ENCODE data around the gene FSTL4. TPM values are rescaled to one million over a fixed set of nuclear protein-coding genes. Genes with fewer than 3 reads are reported as not detected.

Gene FSTL4
- total and polyA plus RNA-seq, 4 donors, result 0.42 TPM; not detected in 3

DNA sequence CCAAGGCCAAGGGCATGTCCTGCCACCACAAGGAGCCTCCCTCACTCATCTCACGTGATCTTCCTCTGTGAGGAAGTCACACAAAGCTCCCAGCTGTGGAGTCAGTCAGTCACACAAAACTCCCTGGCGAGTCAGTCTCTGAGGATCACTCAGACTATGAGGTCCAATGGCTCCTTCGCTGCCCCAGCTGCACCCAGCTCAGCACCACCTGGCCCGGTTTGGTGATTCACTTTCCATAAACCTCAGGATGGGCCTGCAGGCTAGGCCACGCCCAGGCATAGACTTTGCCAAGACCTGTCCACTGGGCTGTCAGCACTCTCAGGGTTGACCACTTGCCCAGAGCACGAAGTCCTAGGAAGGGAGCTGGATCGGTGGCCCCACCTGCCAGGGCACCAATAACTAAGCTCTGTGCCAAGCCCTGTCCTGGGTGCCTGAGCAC is 326.7 kb downstream of the FSTL4 start:
- Histone ChIP-seq H3K36me3 (ENCODE audit: control insufficient read depth in 1 of 2, insufficient read depth in 2 of 2, low read length in 1 of 2) (no peaks in the 10 kb centered on the region), H3K4me1 (ENCODE audit: control insufficient read depth in 1 of 2, insufficient read depth in 2 of 2, low read length in 2 of 2) (no peaks in the 10 kb centered on the region), H3K27me3 (ENCODE audit: control insufficient read depth in 1 of 2, insufficient read depth in 2 of 2, low read length in 1 of 2) (no peaks in the 10 kb centered on the region), H3K9me3 (ENCODE audit: control insufficient read depth, low read length) (no peaks in the 10 kb centered on the region), H3K4me3 (ENCODE audit: low read length in 2 of 2) (no peak overlapping the region), H3K27ac (ENCODE audit: low read depth in 1 of 2, low read length in 2 of 2) (no peak overlapping the region)
- no peak for ATAC-seq (ENCODE audit: low FRiP score)
- DNase-seq, result no peak
- 48 to 51% methylated on average over 7 of the region's 7 CpGs for WGBS, 2 donors
- intact Hi-C loops (cut with DNase I), result loop anchor here (5.0 to 10.0 kb wide), 2 partner anchors 171 to 173 kb away; no protein-coding TSS in a partner anchor

DNA sequence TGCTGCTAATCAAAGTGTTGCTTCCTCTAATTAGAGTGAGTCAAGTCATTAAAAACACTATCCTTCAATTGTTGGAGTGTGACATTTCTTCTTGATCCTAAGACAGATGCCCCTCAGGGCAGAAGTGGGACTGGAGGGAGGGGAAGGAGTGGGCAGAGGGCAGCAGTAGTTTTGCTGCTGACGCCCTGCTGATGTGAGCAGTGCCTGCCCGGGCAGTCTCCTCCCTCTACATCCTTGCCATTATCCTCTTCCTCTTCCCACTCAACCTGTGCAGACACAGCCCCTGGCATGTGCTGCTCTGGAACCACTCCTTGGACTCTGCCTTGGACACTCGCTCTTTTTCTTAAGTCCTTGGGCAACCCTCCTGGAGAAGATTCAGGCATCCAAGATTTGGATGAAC is 328.0 kb downstream of the FSTL4 start:
- DNase-seq (no peak), ATAC-seq (ENCODE audit: low FRiP score) (no peak)
- no peaks in the 10 kb centered on the region for H3K27me3 ChIP-seq (ENCODE audit: control insufficient read depth in 1 of 2, insufficient read depth in 2 of 2, low read length in 1 of 2)
- H3K4me3 ChIP-seq (ENCODE audit: low read length in 2 of 2), result no peak overlapping the region
- no peak overlapping the region for H3K27ac ChIP-seq (ENCODE audit: low read depth in 1 of 2, low read length in 2 of 2)
- H3K36me3 ChIP-seq (ENCODE audit: control insufficient read depth in 1 of 2, insufficient read depth in 2 of 2, low read length in 1 of 2), result no peaks in the 10 kb centered on the region
- WGBS, 2 donors, result 73 to 82% methylated on average over 3 of the region's 3 CpGs
- intact Hi-C loops (cut with DNase I), result loop anchor here in 1 of 2 donors (10.0 kb wide), 1 partner anchor 170 kb away; no protein-coding TSS in a partner anchor
- no peaks in the 10 kb centered on the region for H3K4me1 ChIP-seq (ENCODE audit: control insufficient read depth in 1 of 2, insufficient read depth in 2 of 2, low read length in 2 of 2)
- no peaks in the 10 kb centered on the region for H3K9me3 ChIP-seq (ENCODE audit: control insufficient read depth, low read length)

DNA sequence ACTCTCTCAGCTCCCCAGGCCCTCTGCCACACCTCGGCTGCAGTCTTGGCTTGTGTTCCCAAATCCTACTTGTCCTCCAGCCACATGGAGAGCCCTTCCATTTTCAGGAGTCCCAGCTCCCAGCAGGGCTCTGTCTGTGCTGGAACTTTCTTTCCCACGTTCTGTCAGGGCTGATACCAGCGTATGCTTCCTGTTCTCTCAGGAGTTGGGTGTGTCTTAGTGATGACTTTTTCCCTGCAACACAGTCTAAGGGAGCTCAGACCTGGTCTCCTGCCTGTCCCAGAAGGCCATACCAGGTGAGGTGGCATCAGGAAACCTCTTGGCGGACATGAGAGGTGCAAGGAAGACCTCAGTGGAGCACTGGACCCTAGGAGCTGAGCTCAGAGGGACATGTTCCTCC is 334.0 kb downstream of the FSTL4 start:
- Histone ChIP-seq H3K4me3 (ENCODE audit: low read length in 2 of 2) (no peak overlapping the region), H3K36me3 (ENCODE audit: control insufficient read depth in 1 of 2, insufficient read depth in 2 of 2, low read length in 1 of 2) (no peaks in the 10 kb centered on the region), H3K27ac (ENCODE audit: low read depth in 1 of 2, low read length in 2 of 2) (no peak overlapping the region), H3K9me3 (ENCODE audit: control insufficient read depth, low read length) (no peaks in the 10 kb centered on the region), H3K4me1 (ENCODE audit: control insufficient read depth in 1 of 2, insufficient read depth in 2 of 2, low read length in 2 of 2) (no peaks in the 10 kb centered on the region), H3K27me3 (ENCODE audit: control insufficient read depth in 1 of 2, insufficient read depth in 2 of 2, low read length in 1 of 2) (no peaks in the 10 kb centered on the region)
- no peak for ATAC-seq (ENCODE audit: low FRiP score)
- DNase-seq, result no peak
- 88 to 93% methylated on average over 4 of the region's 4 CpGs for WGBS, 2 donors
- intact Hi-C loops (cut with DNase I), result no loop called here

DNA sequence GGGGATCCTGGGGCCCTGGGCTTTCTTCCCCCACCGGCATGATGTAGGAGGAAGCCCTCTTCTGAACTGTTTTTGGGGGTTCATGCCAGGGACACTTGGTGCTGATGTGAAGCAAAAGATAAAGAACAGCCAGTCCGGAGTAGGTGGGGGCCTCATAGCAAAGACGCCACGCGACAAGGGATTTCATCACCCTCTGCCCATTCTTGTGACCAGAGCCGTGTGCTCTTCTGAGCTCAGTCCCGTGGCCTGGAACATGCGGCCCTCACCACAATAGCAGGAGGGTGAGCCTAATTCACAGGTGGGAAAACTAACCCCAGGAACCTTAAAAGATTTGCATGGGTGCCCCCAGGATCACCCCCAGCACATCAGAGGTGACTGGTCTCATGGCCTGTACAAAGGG is 334.6 kb downstream of the FSTL4 start:
- intact Hi-C loops (cut with DNase I), result no loop called here
- Histone ChIP-seq H3K4me3 (ENCODE audit: low read length in 2 of 2) (no peak overlapping the region), H3K9me3 (ENCODE audit: control insufficient read depth, low read length) (no peaks in the 10 kb centered on the region), H3K27ac (ENCODE audit: low read depth in 1 of 2, low read length in 2 of 2) (no peak overlapping the region), H3K4me1 (ENCODE audit: control insufficient read depth in 1 of 2, insufficient read depth in 2 of 2, low read length in 2 of 2) (no peaks in the 10 kb centered on the region), H3K36me3 (ENCODE audit: control insufficient read depth in 1 of 2, insufficient read depth in 2 of 2, low read length in 1 of 2) (no peaks in the 10 kb centered on the region), H3K27me3 (ENCODE audit: control insufficient read depth in 1 of 2, insufficient read depth in 2 of 2, low read length in 1 of 2) (no peaks in the 10 kb centered on the region)
- 91 to 93% methylated on average over 8 of the region's 8 CpGs for WGBS, 2 donors
- no peak for ATAC-seq (ENCODE audit: low FRiP score)
- no peak for DNase-seq

DNA sequence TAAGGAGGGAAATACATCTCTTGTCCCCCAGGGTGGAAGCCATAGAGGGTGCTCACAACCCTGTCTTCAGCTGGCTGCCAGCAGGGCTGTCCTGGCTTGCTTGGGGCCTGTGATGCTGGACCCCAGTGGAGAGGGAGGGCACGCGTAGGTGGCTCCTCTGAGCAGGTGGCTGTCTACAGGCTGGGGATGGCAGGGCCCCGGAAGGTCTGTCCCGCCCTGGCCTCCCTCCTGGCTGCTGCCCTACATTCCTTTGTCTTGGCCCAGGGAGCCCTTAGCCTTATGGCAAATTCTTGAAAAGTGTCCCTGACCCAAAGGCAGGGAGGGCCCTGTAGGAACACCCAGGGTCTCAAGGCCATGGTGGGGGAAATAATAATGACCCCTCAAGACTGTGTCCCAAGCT is 336.2 kb downstream of the FSTL4 start:
- Histone ChIP-seq H3K27me3 (ENCODE audit: control insufficient read depth in 1 of 2, insufficient read depth in 2 of 2, low read length in 1 of 2) (no peaks in the 10 kb centered on the region), H3K9me3 (ENCODE audit: control insufficient read depth, low read length) (no peaks in the 10 kb centered on the region), H3K4me3 (ENCODE audit: low read length in 2 of 2) (no peak overlapping the region), H3K4me1 (ENCODE audit: control insufficient read depth in 1 of 2, insufficient read depth in 2 of 2, low read length in 2 of 2) (no peaks in the 10 kb centered on the region), H3K36me3 (ENCODE audit: control insufficient read depth in 1 of 2, insufficient read depth in 2 of 2, low read length in 1 of 2) (no peaks in the 10 kb centered on the region), H3K27ac (ENCODE audit: low read depth in 1 of 2, low read length in 2 of 2) (no peak overlapping the region)
- intact Hi-C loops (cut with DNase I), result no loop called here
- DNase-seq, result no peak
- WGBS, 2 donors, result 77 to 82% methylated on average over 4 of the region's 4 CpGs
- peak; percentile 4 for ATAC-seq (ENCODE audit: low FRiP score)

DNA sequence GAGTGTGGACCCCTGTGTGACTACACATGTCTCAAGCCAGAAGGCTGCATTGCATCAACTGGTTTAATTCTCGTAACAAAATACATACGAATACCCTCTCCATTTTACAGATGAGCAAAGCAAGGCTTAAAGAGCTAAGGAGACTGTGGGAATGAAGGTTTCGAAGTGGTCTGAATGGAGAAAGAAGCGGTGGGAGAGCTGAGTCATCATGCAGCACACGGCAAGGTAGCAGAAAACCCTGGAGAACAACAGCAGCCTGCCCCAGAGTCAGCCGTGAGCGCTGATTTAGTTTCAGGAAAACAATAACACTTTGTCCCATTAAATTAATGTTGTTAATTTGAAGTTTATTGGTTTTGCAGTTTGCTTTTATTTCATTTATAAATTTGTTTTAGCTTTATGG is 336.7 kb downstream of the FSTL4 start:
- intact Hi-C loops (cut with DNase I), result no loop called here
- H3K4me3 ChIP-seq (ENCODE audit: low read length in 2 of 2), result no peak overlapping the region
- H3K27me3 ChIP-seq (ENCODE audit: control insufficient read depth in 1 of 2, insufficient read depth in 2 of 2, low read length in 1 of 2), result no peaks in the 10 kb centered on the region
- H3K27ac ChIP-seq (ENCODE audit: low read depth in 1 of 2, low read length in 2 of 2), result no peak overlapping the region
- no peak for ATAC-seq (ENCODE audit: low FRiP score)
- no peak for DNase-seq
- no peaks in the 10 kb centered on the region for H3K9me3 ChIP-seq (ENCODE audit: control insufficient read depth, low read length)
- no peaks in the 10 kb centered on the region for H3K36me3 ChIP-seq (ENCODE audit: control insufficient read depth in 1 of 2, insufficient read depth in 2 of 2, low read length in 1 of 2)
- no peaks in the 10 kb centered on the region for H3K4me1 ChIP-seq (ENCODE audit: control insufficient read depth in 1 of 2, insufficient read depth in 2 of 2, low read length in 2 of 2)
- 97% methylated on average over 7 of the region's 7 CpGs for WGBS, 2 donors

DNA sequence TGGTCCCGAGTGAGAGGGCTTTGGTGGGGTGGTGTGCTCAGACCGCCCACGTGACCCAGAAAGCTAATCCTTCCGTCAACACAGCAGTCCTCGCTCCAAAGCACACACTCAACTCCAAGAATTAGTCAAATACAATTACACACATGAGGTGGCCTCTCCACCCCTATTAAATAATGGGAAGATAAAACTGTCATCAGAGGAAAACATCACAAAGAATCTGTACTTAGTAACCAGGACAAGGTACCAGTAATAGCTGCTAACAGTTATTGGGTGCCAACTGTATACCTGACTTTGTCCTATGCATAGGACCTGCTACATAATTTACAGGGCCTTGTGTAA is 337.8 kb downstream of the FSTL4 start:
- Histone ChIP-seq H3K36me3 (ENCODE audit: control insufficient read depth in 1 of 2, insufficient read depth in 2 of 2, low read length in 1 of 2) (no peaks in the 10 kb centered on the region), H3K4me3 (ENCODE audit: low read length in 2 of 2) (no peak overlapping the region), H3K27ac (ENCODE audit: low read depth in 1 of 2, low read length in 2 of 2) (no peak overlapping the region), H3K27me3 (ENCODE audit: control insufficient read depth in 1 of 2, insufficient read depth in 2 of 2, low read length in 1 of 2) (no peaks in the 10 kb centered on the region), H3K4me1 (ENCODE audit: control insufficient read depth in 1 of 2, insufficient read depth in 2 of 2, low read length in 2 of 2) (no peaks in the 10 kb centered on the region), H3K9me3 (ENCODE audit: control insufficient read depth, low read length) (no peaks in the 10 kb centered on the region)
- ATAC-seq (ENCODE audit: low FRiP score), result no peak
- DNase-seq, result no peak
- 44 to 61% methylated on average over 5 of the region's 5 CpGs for WGBS, 2 donors
- intact Hi-C loops (cut with DNase I), result no loop called here

DNA sequence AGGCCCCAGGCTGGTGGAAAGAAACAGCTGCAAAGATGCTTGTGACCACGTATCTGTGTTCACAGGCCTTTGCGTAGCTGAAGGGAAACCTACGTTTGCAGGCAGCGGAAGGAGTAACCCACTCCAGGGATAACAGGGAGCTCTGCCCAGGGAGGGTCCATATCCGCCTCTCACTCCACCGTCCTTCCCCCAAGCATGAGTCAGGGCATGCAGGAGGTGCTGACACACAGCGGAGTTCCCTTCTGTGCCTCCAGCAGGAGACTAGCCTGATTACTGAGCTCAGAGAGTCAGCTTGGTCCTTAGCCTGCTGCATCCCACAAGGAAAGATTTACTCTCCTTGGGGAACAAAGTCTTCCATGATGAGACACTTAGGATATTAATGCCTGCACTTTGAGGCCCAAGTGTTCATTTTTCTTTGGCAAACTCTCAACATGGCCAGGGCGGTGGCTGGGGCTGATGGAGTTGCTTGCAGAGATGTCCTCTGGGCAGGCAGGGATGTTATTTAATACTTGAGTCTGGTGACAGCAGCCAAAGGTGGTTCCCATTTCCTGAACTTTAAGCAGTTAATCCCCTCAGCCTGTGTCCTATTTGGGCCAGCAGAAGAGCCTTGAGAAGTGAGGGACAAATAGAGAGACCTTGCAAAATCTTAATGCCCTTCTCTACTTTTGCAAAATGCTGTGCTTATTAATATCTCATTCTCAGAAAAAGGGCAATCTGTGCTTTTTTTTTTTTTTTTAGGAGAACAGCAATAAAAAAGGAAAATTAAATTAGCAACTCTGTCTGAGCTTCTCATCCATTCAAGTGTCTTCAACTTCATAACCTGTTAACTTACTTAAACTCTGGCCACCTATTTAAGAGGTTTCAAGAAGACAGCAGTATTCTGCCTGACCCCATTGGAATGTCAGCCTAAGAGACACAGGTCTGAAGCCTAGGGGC is 338.4 kb downstream of the FSTL4 start:
- Histone ChIP-seq H3K36me3 (ENCODE audit: control insufficient read depth in 1 of 2, insufficient read depth in 2 of 2, low read length in 1 of 2) (no peaks in the 10 kb centered on the region), H3K4me3 (ENCODE audit: low read length in 2 of 2) (no peak overlapping the region), H3K9me3 (ENCODE audit: control insufficient read depth, low read length) (no peaks in the 10 kb centered on the region), H3K27ac (ENCODE audit: low read depth in 1 of 2, low read length in 2 of 2) (no peak overlapping the region), H3K27me3 (ENCODE audit: control insufficient read depth in 1 of 2, insufficient read depth in 2 of 2, low read length in 1 of 2) (no peaks in the 10 kb centered on the region), H3K4me1 (ENCODE audit: control insufficient read depth in 1 of 2, insufficient read depth in 2 of 2, low read length in 2 of 2) (no peaks in the 10 kb centered on the region)
- WGBS, 2 donors, result 77 to 80% methylated on average over 8 of the region's 8 CpGs
- ATAC-seq (ENCODE audit: low FRiP score) (no peak), DNase-seq (no peak)
- intact Hi-C loops (cut with DNase I), result no loop called here

DNA sequence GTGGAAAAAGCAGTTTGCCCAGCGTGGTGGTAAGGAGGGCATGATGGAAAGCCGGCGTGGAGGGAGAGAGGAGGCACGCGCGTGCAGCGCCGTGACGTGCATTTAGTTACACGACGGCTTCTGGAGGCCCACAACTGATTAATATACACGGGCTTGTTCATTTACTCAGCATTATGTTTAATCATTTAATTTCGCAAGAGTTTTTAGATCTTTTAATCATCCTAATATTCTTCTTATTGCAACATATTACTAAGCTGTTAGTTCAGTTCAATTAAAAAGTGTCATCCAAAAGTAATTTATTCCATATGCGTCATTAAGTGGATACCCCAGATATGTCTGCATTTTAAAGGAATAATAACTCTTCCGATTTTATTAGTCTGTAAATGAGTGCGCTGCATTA is 340.0 kb downstream of the FSTL4 start:
- H3K9me3 ChIP-seq (ENCODE audit: control insufficient read depth, low read length), result no peaks in the 10 kb centered on the region
- no peaks in the 10 kb centered on the region for H3K36me3 ChIP-seq (ENCODE audit: control insufficient read depth in 1 of 2, insufficient read depth in 2 of 2, low read length in 1 of 2)
- DNase-seq, result no peak
- no peak overlapping the region for H3K27ac ChIP-seq (ENCODE audit: low read depth in 1 of 2, low read length in 2 of 2)
- no peaks in the 10 kb centered on the region for H3K27me3 ChIP-seq (ENCODE audit: control insufficient read depth in 1 of 2, insufficient read depth in 2 of 2, low read length in 1 of 2)
- no peak overlapping the region for H3K4me3 ChIP-seq (ENCODE audit: low read length in 2 of 2)
- intact Hi-C loops (cut with DNase I), result no loop called here
- 90 to 92% methylated on average over 16 of the region's 16 CpGs for WGBS, 2 donors
- ATAC-seq (ENCODE audit: low FRiP score), result no peak
- no peaks in the 10 kb centered on the region for H3K4me1 ChIP-seq (ENCODE audit: control insufficient read depth in 1 of 2, insufficient read depth in 2 of 2, low read length in 2 of 2)
